Caco-2 (cell line): ENCODE results near the gene LRRC58. TPM values are rescaled to one million over a fixed set of nuclear protein-coding genes. Genes with fewer than 3 reads are reported as not detected.
"Not testable (repeated sequence)": the region's sequence is repeated elsewhere in the genome, so short reads cannot be mapped to it uniquely, and the experiment has no call there.

Source experiments
- BruUV-seq: library from RNA; stranded (reverse); fragments of 400-500 nt; replicated peaks from 2 replicates; lab custom pipeline; 2021; lab: Mats Ljungman, UMichigan
- CTCF ChIA-PET: fragments of 300-600 bp; sonication (Branson Sonifier 250); formaldehyde crosslinking; loops from one replicate; lab custom pipeline; 2022; ENCODE audit warnings: antibody characterized with exemption; lab: Charles Lee
- POLR2A ChIA-PET: fragments of 300-600 bp; sonication (Branson Sonifier 250); formaldehyde crosslinking; loops from one replicate; lab custom pipeline; 2022; ENCODE audit warnings: antibody characterized with exemption; lab: Charles Lee
- DNase-seq, 2 experiments: peaks; one replicate each; pipeline versions ENCODE4 v3.0.0 to v3.0.0-alpha.2; 2020 to 2022
- H3K27me3 ChIP-seq: replicated peaks from 2 replicates; pipeline ENCODE4 v1.6.0; 2011; ENCODE audit warnings: low read length; ENCODE audit not compliant: control insufficient read depth, insufficient read depth
- H3K36me3 ChIP-seq: 2 replicates; pipeline ENCODE4 v1.5.1; 2011; ENCODE audit warnings: low read length; ENCODE audit not compliant: control insufficient read depth, insufficient read depth
- H3K4me1 ChIP-seq: fragments of 250-450 bp; sonication (Bioruptor Pico); 2 replicates; pipeline ENCODE4 v1.5.1; 2020; ENCODE audit warnings: mild to moderate bottlenecking
- H3K4me3 ChIP-seq: 2 replicates; pipeline ENCODE4 v1.5.1; 2011; ENCODE audit warnings: low read depth, mild to moderate bottlenecking, control low read depth, low read length
- H3K9me3 ChIP-seq: fragments of 250-450 bp; sonication (Bioruptor Pico); 2 replicates; pipeline ENCODE4 v1.5.1; 2020; ENCODE audit warnings: mild to moderate bottlenecking, moderate library complexity
- H3K27ac Mint-ChIP-seq: one replicate; pipeline ENCODE4 v1.8.0; 2022; ENCODE audit warnings: mixed read lengths; ENCODE audit not compliant: unreplicated experiment
- H3K27me3 Mint-ChIP-seq: one replicate; pipeline ENCODE4 v1.8.0; 2022; ENCODE audit warnings: mixed read lengths; ENCODE audit not compliant: insufficient read depth, unreplicated experiment
- H3K36me3 Mint-ChIP-seq: one replicate; pipeline ENCODE4 v1.8.0; 2022; ENCODE audit warnings: mild to moderate bottlenecking, mixed read lengths; ENCODE audit not compliant: insufficient read depth, unreplicated experiment
- H3K4me1 Mint-ChIP-seq: one replicate; pipeline ENCODE4 v1.8.0; 2022; ENCODE audit warnings: low read depth, mixed read lengths; ENCODE audit not compliant: unreplicated experiment
- H3K4me3 Mint-ChIP-seq: one replicate; pipeline ENCODE4 v1.8.0; 2022; ENCODE audit warnings: mild to moderate bottlenecking, moderate library complexity, mixed read lengths; ENCODE audit not compliant: unreplicated experiment
- H3K9me3 Mint-ChIP-seq: one replicate; pipeline ENCODE4 v1.8.0; 2022; ENCODE audit warnings: mixed read lengths; ENCODE audit not compliant: unreplicated experiment
- CTCF ChIP-seq, 2 experiments: fragments of 200-600 bp in 1 of 2; IDR thresholded peaks; 1 replicate in 1 of 2; 2 replicates in 1 of 2; pipeline versions ENCODE4 v1.5.1 to v1.8.0; 2011 to 2022; ENCODE audit warnings: antibody characterized with exemption in 1 of 2, control low read depth in 1 of 2, inconsistent platforms in 1 of 2, low read depth in 1 of 2, low read length in 1 of 2, mild to moderate bottlenecking in 1 of 2, moderate library complexity in 1 of 2; ENCODE audit not compliant: insufficient read depth in 1 of 2, severe bottlenecking in 1 of 2, unreplicated experiment in 1 of 2
- intact Hi-C: fragments of 100-400 bp; cut with micrococcal nuclease; formaldehyde crosslinking; loops from one replicate; pipeline ENCODE4 v1.10.0; 2022; ENCODE audit not compliant: unreplicated experiment
- total RNA-seq: library from RNA; stranded (reverse); gene quantifications from 2 replicates; pipeline ENCODE4 v1.2.3, GENCODE V29; 2022

LRRC58 gene
- total RNA-seq, 1 experiment from 2014 or later = 20.5 TPM

DNA sequence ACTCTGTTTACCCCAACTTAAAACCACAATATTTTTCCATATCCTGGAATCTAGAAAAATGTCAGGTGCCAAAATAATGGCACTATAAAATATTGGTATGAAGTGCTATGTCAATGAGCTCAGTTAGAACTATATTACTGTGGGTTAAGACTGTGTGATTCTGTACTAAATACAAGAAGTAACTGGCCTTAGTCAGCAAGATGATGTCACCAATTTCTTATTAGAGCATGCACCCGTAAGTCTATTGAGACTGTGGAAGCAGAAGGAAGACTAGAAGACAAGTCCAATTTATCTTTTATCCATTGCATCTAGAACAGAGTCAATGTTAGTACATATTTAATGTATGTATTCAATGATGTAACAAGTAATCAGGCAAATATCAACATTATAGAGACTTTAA is 25.0 kb downstream of the LRRC58 start:
- no peak overlapping the region for H3K4me3 Mint-ChIP-seq
- no TSS peak for BruUV-seq

GRCh38 chr3:120323761-120324160 is 25.4 kb downstream of the LRRC58 start:
- H3K27ac Mint-ChIP-seq, H3K9me3 Mint-ChIP-seq, H3K4me3 ChIP-seq, H3K4me1 ChIP-seq, H3K4me1 Mint-ChIP-seq, CTCF ChIA-PET, DNase-seq, BruUV-seq, intact Hi-C loops, POLR2A ChIA-PET, H3K27me3 Mint-ChIP-seq, H3K36me3 ChIP-seq, H3K9me3 ChIP-seq, H3K27me3 ChIP-seq, H3K4me3 Mint-ChIP-seq: not testable (repeated sequence)
- peaks cover 26% of the 10 kb centered on the region for H3K36me3 Mint-ChIP-seq

More for the DNA sequence above, 25.0 kb downstream of the LRRC58 start:
- no peak for DNase-seq
- no peak overlapping the region for H3K4me3 ChIP-seq
- H3K4me1 Mint-ChIP-seq = no peaks in the 10 kb centered on the region
- no peaks in the 10 kb centered on the region for H3K27me3 Mint-ChIP-seq
- no peak overlapping the region for H3K27ac Mint-ChIP-seq
- H3K36me3 ChIP-seq = no peaks in the 10 kb centered on the region
- no peaks in the 10 kb centered on the region for H3K27me3 ChIP-seq
- ChIA-PET CTCF (no interaction called here), POLR2A (no interaction called here)
- no peaks in the 10 kb centered on the region for H3K9me3 ChIP-seq
- TF ChIP-seq CTCF (IDR thresholded peaks at IDR 0.05; ENCODE audit: insufficient read depth in 1 of 2, low read depth in 1 of 2, low read length in 1 of 2, severe bottlenecking in 1 of 2, unreplicated experiment in 1 of 2) = no peak
- intact Hi-C loops = no loop called here
- no peaks in the 10 kb centered on the region for H3K9me3 Mint-ChIP-seq
- peaks cover 26% of the 10 kb centered on the region for H3K36me3 Mint-ChIP-seq
- H3K4me1 ChIP-seq = no peaks in the 10 kb centered on the region

DNA sequence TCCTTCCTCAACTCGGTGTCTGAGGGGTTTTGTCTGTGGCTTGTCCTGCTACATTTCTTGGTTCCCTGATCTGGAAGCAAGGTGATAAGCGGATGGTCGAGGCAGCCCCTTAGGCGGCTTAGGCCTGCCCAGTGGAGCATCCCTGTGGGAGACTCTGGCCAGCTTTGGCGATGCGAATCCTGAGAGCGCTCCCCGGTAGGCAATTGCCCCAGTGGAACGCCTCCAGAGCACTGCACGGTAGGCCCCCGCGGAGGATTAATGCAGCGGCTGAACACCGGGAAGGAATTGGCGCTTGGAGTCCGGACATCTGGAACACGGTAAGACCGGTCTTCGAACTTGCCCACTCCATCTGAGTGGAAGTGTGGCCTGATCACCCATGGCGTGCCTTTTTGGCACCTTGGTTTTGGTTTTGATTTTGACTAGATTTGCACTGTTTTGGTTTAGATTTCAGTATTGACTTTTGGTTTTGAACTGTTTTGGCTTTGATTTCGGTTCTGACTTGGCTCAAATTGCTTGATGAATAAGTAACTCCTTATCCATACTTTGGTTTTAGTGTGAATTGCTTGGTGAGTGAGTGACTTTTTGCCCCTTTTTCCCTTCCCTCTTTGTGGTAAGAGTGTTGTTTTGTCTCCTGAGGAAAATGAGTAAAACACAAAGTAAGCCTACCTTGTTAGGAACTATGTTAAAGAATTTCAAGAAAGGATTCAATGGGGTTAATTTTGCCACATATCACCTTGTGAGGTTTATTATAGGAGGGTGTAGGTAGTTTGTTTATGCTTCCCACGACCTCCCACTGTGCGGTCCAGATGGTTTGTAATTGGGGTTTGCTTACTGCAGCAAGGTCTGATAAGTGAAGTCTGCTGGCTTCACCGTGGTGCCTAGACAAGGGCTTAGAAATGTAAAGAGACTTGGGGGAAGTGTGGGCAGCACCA is 37.0 kb downstream of the LRRC58 start:
- no peak for DNase-seq
- POLR2A ChIA-PET = no interaction called here
- intact Hi-C loops = no loop called here
- no peaks in the 10 kb centered on the region for H3K27me3 Mint-ChIP-seq
- TF ChIP-seq CTCF (IDR thresholded peaks at IDR 0.05; ENCODE audit: insufficient read depth in 1 of 2, low read depth in 1 of 2, low read length in 1 of 2, severe bottlenecking in 1 of 2, unreplicated experiment in 1 of 2) = no peak
- CTCF ChIA-PET = interaction anchor here (0.8 kb wide), 1 partner anchor 106 kb away, joined by 4 read pairs; no protein-coding TSS in a partner anchor
- Histone ChIP-seq H3K4me1 (no peaks in the 10 kb centered on the region), H3K27me3 (no peaks in the 10 kb centered on the region), H3K9me3 (peaks cover 4% of the 10 kb centered on the region), H3K36me3 (no peaks in the 10 kb centered on the region), H3K4me3 (no peak overlapping the region)
- H3K4me3 Mint-ChIP-seq = no peak overlapping the region
- H3K27ac Mint-ChIP-seq = no peak overlapping the region
- peaks cover 14% of the 10 kb centered on the region for H3K9me3 Mint-ChIP-seq
- H3K36me3 Mint-ChIP-seq = no peaks in the 10 kb centered on the region
- H3K4me1 Mint-ChIP-seq = no peaks in the 10 kb centered on the region
- no TSS peak for BruUV-seq
